ENCODE results near the gene PJA1.

PJA1 gene

DNA sequence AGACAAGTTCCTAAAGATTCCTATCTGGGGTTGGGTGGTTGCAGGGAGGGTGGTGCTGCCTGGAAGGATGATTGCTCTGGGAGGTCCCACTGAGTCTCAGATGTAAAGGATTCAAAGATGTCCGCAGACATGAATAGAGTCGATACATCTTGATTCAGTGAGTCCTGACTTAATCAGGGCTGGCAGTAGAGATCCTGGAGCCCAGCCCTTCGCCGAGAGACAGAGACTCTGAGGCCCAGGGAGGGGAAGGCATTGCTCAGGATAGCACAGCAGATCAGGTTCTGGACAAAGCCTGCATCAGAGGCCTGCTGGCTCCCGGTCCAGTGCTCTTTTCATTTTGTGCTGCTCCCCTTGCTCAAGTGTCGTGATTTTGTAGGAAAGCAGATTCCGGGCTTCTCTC lies 21.7 kb downstream of the PJA1 start:
- no peak for DNase-seq (ENCODE audit: low read depth in 2 of 2)

DNA sequence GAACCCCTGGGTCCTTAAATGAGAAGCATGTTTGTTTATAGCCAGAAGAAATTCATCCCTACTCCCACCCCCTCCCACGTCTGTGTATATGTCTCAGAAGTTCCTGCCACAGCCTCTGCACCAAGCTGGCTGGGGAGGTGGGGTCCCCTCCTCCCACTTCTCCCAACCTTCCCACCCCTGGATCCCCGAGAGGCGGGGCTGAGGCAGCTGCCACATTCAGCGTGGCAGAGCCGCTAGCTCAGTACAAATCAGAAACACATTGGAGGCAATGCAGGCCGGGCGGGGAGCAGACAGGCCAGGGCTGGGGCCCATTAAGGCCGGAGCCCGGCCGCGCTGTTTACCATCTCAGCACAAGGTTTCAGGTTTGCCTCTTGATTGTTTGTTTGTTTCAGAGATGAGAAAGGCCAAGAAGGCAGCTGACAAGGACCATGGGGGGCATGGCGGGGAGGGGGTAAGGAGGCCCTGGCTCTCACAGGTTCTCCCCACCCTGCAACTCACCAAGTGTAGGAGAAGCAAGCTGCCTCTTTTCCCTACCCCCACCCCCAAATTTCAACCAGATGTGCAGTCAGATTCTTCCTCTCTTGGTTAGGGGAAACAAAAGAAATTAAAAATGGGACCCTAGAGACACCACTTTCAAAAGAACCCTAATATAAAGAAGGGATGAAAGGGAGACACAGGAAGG lies 22.3 kb downstream of the PJA1 start:
- DNase-seq (ENCODE audit: low read depth in 2 of 2): no peak

DNA sequence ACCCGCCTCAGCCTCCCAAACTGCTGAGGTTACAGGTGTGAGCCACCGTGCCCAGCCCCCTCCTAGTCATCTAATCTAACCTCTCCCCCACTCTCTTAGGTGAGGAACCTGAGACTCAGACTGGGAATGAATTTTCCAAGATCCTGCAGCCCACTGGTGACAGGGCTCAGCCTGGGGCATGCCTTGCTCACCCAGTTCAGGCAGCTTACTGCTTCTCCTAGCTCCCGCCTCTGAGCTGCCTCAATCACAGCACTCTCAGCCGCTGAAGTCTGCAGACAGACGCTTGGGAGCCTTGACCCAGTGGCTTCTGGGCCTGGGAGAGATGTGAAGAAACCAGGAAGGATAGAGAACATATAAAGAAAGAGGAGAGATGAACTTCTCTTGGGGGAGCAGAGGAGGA lies 24.4 kb downstream of the PJA1 start:
- DNase-seq (ENCODE audit: low read depth in 2 of 2): no peak

DNA sequence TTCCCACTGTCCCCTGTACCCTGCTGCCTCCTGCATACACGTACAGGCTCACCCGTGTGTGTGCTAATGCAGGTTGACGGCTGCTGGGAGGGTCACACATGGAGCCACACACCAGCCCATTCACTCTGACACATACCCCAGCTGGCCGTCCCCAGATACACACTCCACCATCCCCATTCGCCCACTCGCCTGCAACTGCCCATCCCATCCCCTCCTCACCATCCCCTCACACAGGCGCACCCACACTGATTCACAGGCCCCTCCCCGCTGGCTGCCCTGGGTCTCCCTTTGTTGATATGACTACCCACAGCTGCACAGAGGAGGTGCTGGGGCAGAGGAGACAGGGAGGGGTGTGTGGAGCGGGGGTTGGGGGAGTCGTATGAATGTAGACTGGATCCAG lies 25.7 kb downstream of the PJA1 start:
- DNase-seq (ENCODE audit: low read depth in 2 of 2): no peak

DNA sequence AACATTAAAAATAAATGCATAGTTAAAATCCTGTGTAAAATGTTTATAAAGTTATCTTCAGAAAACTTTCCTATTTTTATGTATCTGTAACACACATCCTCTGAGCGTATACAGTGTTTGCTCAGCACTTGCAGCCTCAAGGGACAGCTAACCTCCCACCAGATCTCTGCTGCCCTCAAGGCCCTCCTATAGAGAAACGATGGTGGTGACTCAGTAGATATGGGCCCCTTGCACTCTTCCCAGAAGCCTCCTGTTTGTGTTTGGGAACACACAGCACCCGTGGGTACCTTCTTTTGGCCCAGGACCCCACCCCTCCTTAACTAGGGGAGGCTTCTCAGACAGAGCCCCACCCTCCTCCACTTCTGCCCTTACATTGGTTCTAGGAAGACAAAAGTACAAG lies 26.7 kb downstream of the PJA1 start:
- DNase-seq (ENCODE audit: low read depth in 2 of 2): no peak

DNA sequence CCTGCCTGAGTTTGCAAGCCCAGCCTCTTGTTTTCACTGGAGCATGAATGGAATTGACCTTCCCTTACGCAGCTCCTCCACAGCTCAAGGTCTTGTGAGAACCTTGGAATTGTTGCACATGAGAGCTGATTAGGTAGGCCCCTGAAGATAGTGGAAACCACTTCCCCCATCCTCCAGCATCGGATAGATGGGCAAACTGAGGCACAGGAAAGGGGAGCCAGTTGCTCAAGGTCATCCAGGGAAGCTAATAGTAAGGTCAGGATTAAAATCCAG lies 27.2 kb downstream of the PJA1 start:
- DNase-seq (ENCODE audit: low read depth in 2 of 2): no peak

DNA sequence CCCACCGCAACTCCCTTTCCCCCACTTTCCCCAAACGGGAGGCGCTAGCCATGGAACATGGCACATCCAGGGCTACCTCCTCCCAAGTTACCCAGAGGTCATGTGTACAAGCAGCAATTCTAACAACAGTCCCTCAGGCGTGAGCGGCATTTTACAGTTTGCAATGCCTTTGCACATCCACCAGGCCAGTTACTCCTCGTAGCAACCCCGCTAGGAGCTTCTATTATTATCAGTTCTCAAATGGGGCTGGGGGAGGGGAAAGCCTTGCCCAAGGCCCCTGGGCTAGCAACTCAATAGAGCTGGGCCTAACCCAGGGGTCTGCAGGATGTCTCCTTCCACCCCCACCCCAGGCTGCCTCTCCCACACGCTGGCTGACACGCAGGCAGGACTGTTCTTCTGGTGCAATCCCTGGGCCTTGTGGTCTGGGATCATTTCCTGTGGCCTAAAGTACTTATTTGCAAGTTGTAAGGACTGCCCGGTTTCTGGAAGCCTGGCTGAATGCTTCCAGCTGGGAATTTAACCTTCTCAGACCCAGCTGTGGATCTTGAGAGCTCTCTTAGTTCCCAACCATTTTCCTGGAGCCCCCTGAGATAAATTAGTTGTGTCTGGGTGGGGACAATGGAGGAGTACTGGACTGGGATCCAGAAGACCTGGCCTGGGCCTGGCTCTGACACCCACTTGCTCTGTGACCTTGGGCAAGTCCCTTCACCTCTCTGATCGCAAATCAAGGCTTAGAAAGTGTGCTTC lies 27.7 kb downstream of the PJA1 start:
- DNase-seq (ENCODE audit: low read depth in 2 of 2): no peak

DNA sequence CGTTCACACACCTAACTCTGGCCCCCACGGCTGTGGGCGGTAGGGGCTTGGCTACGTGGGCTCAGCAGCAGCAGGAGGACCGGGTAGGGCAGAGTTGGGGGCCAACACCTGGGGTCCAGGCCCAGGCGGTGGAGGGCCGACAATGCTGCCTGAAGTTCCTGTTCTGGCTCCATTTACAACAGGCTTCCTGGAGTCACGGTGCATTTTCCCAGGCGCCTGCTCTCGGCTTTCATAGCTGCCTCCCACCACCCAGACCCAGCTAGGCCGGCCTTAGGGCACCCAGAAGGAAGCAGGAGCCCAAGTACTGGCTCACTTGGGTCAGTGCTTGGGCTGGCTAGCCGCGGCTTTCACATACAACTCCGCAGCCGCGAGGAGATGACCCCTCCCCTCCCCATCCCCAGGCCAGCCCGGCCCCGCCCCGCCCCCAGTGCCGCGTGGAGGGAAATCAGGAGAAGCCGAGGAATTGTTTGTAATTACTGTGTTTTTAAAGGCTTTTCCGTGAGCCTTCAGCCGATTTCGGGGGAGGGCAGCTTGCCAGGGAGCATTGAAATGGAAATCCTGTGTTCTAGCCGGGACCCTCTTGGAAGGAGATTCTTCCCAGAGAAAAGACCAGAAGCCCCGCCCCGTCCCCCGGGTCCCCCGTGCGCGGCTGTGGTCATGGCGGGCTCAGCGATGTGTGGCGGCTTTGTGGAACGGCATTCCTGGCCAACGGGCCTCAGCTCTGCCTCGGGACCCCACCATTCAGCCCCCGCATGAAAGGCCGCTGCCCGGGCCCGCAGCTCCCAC lies 28.5 kb downstream of the PJA1 start:
- DNase-seq (ENCODE audit: low read depth in 2 of 2): no peak

DNA sequence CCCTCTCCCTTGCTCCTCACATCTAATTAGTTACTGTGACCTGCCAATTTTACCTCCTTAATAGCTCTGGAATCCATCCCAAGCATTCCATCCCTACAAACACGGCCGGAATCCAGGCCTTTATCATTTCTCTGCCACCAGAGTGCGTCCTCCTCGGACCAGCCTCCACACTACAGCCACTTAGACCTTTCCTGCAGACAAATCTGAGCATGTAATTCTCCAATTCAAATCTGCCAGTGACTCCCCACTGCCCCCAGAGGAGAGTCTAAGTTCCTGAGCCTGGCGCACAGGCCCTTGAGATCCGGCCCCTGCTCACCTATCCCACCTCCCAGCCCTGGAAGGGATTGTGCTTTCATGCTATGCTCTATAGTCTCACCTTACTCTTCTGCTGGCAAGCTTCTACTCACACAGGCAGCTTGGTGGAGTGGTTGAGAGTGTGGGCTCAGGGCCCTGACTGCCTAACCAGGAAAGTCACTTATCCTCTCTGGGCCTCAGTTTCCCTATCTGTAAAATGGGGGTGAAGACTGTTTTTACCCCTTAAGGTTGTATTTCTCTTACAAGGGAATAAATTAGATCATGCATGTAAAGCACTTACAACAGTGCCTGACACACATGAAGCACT lies 31.2 kb downstream of the PJA1 start:
- no peak for DNase-seq (ENCODE audit: low read depth in 2 of 2)

DNA sequence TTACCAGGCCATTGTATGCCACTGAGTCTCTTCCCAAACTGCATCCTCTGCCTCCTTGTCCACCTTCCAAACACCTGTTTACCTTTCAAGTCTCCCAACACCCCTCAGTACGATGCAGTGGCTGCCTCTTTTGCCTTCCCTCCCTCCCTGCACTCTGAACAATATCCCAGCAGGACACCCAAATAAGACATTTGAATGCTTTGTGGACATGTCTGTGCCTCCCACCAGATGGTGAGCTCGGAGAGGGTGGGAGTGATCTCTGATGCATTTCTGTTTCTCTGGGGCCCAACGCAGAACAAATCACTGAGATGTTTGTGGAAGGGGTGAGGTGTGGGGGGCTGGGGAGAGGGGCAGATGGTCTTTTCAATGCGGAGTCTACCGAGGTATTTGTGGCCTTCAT lies 33.4 kb downstream of the PJA1 start:
- no peak for DNase-seq (ENCODE audit: low read depth in 2 of 2)

DNA sequence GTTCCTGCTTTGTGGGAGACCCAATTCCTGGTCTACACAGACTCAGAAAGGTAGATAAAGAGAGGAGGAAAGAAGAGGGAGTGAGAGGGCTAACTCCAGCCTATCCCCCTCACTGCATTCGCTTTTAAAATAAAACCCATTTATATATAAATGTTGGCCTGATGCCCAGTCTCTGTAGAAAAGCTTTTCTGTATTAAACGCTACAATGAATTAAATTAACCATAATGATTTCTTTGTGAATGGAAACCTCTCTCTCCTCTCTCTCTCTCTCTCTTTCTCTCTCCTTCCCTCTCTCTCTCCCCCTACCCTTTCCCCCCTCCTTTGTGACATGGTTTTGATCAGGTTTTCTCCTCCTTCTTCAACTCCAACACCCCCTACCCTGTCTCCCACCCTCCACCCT lies 34.8 kb downstream of the PJA1 start:
- no peak for DNase-seq (ENCODE audit: low read depth in 2 of 2)

DNA sequence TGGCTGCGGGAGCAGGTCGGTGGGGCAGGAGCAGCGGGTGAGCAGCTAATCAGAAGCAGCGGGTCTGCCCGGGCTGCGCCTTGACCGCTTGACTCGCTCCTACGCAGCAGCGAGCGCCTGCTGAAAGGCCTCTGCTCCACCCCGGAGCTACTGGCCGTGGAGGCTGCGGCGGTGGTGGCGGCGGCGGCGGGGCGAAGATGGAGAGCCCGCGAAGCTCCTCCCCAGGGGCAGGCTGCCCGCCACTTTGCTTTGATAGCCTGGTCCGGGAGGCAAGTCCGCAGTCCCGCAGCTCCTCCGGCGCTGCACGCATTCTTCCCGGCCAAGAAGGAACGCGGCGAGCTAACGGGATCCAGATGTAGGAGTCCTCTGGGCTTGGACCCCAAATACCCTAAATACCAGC lies 36.7 kb downstream of the PJA1 start:
- DNase-seq (ENCODE audit: low read depth in 2 of 2): no peak

DNA sequence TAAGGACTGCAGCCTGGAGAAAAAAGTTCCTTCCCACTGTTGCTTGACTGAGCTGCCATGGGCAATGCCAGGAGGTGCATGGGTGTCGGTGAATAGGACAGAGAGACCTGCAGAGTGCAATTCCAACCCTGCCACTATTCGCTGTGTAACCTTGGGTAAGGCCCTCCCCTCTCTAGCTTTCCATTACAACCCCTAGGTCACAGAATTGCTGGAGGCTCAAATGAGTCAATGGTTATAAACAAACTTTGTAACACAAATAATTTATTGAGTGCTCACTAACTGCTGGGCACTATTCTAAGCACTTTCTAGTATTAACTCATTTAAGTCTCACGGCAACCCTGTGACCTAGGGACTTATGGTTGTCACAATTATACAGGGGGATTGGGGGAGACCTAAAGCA lies 37.8 kb downstream of the PJA1 start:
- no peak for DNase-seq (ENCODE audit: low read depth in 2 of 2)

DNA sequence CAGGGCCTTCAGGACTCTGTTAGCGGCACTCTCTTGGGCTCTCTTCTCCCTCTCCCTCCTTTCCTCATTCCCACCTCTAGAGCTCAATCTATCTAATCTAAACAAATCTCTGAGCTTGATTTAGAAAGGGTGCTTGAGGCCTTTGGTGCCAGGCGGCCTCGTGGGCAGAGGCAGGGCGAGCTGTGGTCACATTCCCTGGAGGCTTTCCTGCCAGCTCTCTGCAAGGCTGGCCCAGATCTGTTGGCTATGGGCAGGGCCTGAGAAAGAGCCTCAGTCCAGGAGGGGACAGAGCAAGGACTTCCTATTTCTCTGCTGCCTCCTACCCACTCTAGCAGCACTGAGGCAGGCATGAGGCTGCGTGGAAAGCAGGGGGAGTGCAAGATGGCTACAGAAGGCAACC lies 38.6 kb downstream of the PJA1 start:
- no peak for DNase-seq (ENCODE audit: low read depth in 2 of 2)

DNA sequence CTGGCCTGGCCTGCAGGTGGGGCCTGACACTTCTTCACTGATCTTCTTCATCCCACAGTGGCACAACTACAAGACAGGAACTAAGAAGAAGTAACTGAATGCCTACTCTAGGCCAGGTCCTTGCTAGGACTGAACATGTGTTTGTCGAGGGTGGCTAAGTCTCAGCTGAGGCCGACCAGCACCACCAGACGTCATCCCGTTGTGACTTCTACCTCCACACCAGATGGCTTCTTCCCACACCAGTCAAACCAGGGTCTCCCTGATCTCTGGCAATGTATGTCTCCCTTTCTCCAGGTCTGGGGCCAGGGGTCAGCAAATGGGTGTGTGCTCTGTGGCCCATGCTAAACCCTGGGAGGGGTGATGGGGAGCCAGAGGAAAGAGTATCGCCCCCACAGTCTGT lies 40.2 kb downstream of the PJA1 start:
- no peak for DNase-seq (ENCODE audit: low read depth in 2 of 2)

DNA sequence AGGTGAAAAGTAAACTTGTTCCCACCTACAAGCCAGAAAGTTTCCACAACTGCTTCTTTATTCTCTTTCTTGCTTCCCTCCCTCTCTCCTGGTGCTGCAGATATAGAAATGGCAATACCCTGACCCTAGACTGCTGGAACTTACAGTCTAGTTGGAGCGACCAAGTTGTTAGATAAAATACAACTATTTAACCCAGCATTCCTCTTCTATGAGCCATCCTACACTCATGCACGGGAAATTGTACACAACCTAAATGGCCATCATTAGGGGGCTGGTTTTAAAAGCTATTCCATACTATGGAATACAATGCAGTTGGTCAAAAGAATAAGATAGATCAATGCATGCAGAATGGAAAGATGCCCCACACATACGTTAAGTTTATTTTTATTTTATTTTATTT lies 41.1 kb downstream of the PJA1 start:
- DNase-seq (ENCODE audit: low read depth in 2 of 2): no peak

DNA sequence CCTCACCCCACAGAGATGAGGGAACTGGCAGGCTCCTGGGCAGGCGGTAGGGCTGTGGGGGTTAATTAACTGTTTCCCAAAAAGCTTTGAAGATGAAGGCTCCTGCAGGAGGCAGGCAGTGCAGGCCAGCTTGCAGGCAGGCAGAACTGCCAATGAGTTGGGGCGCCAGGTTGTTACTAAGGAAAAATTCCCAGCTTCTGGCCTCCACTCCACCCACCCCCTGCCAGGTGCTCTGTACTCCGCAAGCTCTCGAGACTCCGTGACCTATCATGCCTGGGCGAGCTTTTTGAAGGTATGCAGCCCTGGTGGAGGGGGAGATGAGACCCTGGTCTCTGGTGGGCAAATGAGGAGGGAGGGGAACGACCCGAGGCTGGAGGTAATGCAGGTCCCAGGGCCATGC lies 41.8 kb downstream of the PJA1 start:
- DNase-seq (ENCODE audit: low read depth in 2 of 2): no peak

DNA sequence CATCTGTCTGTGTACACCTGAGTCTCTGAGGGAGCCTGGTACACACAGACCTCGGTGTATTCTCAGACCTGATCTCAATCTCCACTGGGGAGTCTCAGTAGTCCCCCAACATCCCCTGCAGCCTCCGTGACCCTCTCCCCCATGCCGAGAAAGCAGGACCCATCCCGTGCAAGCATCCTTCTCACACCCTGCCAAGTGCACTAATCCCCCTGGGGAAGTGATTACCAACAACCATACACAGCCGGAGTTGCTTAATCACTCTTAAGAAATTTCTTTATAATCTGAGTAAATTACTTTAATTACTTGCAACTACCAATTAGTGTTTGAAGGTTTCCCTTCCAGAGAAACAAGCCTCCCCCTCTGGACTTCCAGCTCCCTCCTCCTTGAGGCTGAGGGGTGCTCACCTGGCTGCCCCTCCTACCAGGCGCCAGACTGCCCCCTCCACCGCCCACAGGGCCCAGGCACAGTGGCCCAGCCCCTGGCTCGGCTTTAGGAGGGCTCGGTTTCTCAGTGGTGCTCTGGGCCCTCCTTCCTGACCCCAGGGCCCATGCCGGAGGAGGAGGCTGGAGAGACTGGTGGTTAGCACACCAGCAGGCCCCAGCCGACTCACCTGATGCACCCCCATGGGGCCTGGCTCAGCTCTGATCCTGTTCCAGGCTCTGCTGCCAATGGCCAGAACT lies 43.8 kb downstream of the PJA1 start:
- no peak for DNase-seq (ENCODE audit: low read depth in 2 of 2)

DNA sequence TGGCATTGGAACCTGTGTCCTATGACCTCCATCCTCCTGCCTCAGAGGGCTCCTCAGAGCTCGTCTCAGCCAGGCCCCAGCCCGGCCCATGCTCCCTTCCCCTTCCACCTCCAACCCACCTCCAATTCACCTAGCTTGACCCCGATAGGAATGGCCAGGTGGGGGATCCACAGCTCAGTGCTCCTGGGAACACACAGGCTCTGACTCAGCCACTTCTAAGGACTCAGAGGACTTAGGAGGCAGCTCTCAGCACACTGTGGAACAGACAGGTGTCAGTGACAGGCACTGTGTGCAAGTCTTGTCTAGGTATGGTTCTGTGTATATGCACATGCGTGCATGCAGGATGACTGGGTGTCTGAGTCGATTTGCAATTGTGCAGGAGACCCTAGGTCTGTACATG lies 44.8 kb downstream of the PJA1 start:
- DNase-seq (ENCODE audit: low read depth in 2 of 2): no peak

DNA sequence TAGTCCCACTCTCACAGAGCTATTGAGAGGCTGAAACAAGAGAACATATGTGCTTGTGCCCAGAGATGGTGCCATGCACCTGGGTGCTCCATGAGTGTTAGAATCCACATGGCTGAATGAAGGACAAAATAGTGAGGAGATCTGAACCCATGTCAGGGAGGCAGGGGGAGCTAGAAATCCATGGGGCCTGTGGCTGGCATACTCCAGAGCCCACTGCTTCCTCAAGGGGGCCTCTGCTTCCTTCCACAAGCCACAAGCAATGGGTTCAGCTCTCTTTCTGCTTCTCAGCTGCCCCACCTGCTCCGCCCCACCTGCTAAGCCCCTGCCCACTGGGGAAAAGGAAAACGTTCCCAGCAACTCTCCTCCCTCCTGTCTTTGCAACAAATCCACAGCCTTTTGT lies 46.1 kb downstream of the PJA1 start:
- DNase-seq (ENCODE audit: low read depth in 2 of 2): no peak

DNA sequence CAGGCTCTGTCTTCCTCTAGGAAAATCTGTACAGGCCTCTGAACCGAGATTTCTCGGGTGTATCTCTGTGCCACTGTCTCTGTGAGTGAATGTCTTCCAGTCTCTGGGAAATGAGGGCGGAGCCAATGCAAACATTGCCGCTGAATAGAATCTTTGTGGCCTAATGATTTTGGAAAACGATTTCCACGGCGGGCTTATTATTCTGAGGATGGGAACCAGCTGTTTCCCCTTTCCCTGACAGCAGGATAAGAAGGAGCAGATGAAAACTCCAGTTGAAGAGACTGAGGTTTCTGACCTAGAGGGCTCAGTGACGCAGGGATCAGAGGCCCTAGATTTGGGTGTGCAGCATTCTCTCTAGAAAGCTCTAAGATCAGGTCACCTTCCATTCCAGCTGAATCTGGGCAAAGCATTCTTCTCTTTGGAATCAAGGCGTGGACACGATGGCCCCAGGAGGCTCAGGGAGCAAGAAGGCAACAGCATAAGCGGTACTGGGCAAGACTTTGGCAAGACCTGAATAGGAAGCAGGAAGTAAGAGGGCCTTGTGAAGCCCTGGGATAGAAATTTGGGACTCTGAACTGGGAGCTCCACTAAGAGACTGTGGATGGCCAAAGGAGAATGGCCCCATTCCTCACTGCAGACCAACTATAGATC lies 47.3 kb downstream of the PJA1 start:
- DNase-seq (ENCODE audit: low read depth in 2 of 2): no peak

DNA sequence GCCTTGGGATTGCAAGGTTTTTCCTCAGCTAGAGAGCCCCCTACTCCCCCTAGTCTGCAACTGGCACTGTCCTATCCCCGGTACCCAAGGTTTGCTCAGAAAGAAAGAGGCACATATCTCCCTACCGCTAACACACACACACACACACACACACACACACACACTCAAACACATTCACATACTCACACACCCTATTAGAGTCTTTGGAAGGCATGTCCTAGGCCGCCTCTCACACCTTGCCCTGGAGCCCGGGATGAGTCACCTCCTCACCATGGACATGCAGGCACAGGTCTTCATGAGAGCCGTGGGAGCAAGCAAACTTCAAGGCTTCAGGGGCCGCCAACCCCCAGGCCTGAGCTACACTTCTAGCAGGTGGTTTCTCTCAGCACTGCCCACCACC lies 49.2 kb downstream of the PJA1 start:
- no peak for DNase-seq (ENCODE audit: low read depth in 2 of 2)
